ENCODE measurements around the gene OSBPL8. TPM values are rescaled to one million over a fixed set of nuclear protein-coding genes. Genes with fewer than 3 reads are reported as not detected.

Gene OSBPL8, protein sequence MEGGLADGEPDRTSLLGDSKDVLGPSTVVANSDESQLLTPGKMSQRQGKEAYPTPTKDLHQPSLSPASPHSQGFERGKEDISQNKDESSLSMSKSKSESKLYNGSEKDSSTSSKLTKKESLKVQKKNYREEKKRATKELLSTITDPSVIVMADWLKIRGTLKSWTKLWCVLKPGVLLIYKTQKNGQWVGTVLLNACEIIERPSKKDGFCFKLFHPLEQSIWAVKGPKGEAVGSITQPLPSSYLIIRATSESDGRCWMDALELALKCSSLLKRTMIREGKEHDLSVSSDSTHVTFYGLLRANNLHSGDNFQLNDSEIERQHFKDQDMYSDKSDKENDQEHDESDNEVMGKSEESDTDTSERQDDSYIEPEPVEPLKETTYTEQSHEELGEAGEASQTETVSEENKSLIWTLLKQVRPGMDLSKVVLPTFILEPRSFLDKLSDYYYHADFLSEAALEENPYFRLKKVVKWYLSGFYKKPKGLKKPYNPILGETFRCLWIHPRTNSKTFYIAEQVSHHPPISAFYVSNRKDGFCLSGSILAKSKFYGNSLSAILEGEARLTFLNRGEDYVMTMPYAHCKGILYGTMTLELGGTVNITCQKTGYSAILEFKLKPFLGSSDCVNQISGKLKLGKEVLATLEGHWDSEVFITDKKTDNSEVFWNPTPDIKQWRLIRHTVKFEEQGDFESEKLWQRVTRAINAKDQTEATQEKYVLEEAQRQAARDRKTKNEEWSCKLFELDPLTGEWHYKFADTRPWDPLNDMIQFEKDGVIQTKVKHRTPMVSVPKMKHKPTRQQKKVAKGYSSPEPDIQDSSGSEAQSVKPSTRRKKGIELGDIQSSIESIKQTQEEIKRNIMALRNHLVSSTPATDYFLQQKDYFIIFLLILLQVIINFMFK
- 112 and 116 TPM in 2 replicates for total RNA-seq
- total RNA-seq (2013), result 71.7 TPM
- polyA plus RNA-seq, result 11.1 and 20.3 TPM in 2 replicates
- polyA minus RNA-seq, result 74.2 and 108 TPM in 2 replicates

DNA sequence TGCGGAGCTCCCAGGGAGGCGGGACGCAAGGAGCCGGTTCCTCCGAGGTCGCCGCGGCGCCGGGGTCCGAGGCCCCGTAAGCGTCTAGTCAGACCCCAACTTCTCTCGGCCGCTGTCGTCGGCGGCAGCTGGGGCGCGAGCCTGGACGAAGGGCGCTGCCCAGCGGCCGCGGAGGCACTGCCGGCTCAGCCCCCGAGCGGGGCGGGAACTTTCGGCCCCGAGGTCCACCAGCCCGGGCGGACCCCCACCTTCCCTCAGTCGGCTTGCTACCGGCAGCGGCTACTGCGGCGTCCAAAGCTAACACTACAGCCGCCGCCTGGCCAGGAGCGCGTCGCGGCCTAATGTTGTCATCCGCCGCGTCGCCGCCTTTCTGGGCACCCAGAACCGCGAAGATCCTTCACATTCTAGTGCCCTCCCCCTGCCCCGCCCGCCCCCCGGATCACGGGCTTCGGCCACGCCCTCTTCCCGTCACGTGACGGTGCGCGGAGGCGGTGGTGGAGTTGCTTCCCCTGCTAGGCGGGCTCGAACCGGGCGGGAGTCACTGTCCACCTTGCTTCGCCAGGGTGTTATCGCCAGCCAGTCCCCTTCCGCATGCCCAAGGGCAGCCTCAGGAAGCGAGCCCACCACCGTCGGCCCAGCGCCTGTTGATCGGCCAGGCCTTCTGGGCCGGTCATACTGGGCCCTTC lies at the start of gene OSBPL8:
Gene OSBPL8, minus strand, starts transcription at position 372 of the 686 bp plus-strand sequence. CDS start 72,220 bp downstream, outside the sequence.
- Histone ChIP-seq H3K9ac (ENCODE audit: low read length) (peak within 1 kb of the TSS; percentile 98), H3K79me2 (ENCODE audit: control insufficient read depth, insufficient read depth, low read length) (peaks cover 47% of the 10 kb centered on the region), H3K4me2 (replicated peaks; ENCODE audit: low read depth, low read length, poor library complexity, severe bottlenecking) (peak within 1 kb of the TSS; percentile 95), H3K27me3 (replicated peaks in 1 of 4; ENCODE audit: control extremely low read depth in 1 of 4, control insufficient read depth in 3 of 4, insufficient read depth in 4 of 4, low read length in 3 of 4) (no peaks in the 10 kb centered on the region), H3K27ac (ENCODE audit: low read length in 2 of 2) (peak within 1 kb of the TSS; percentile 93 to 96), H3K9me3 (ENCODE audit: control extremely low read depth in 1 of 3, control insufficient read depth in 2 of 3, insufficient read depth in 1 of 3, low read length in 2 of 3) (no peaks in the 10 kb centered on the region), H4K20me1 (ENCODE audit: control insufficient read depth, insufficient read depth, low read length, poor library complexity, severe bottlenecking) (no peaks in the 10 kb centered on the region), H3K4me3 (ENCODE audit: control extremely low read depth in 1 of 5, extremely low read depth in 1 of 5, insufficient read depth in 1 of 5, low read depth in 2 of 5, low read length in 4 of 5) (peak within 1 kb of the TSS; percentile 76 to 99 (median 93)), H3K36me3 (replicated peaks in 1 of 2; ENCODE audit: control extremely low read depth in 1 of 2, control insufficient read depth in 1 of 2, extremely low read depth in 1 of 2, insufficient read depth in 2 of 2, low read length in 1 of 2) (no peaks in the 10 kb centered on the region), H3K4me1 (ENCODE audit: control insufficient read depth in 2 of 2, insufficient read depth in 2 of 2, low read length in 2 of 2) (peaks cover 29 to 46% of the 10 kb centered on the region in 2 donors), H2AFZ (ENCODE audit: insufficient read depth, low read depth, low read length, poor library complexity, severe bottlenecking) (peak within 1 kb of the TSS; percentile 99)
- intact Hi-C loops (cut with micrococcal nuclease), result loop anchor here (1.0 to 5.0 kb wide), 8 partner anchors 48 to 1077 kb away; partner anchors contain the start of genes BBS10, GLIPR1, KRR1 and NAP1L1
- under 1% methylated on average over 76 of the region's 76 CpGs for WGBS (ENCODE audit: insufficient coverage)
- TF ChIP-seq, protein P1, sequence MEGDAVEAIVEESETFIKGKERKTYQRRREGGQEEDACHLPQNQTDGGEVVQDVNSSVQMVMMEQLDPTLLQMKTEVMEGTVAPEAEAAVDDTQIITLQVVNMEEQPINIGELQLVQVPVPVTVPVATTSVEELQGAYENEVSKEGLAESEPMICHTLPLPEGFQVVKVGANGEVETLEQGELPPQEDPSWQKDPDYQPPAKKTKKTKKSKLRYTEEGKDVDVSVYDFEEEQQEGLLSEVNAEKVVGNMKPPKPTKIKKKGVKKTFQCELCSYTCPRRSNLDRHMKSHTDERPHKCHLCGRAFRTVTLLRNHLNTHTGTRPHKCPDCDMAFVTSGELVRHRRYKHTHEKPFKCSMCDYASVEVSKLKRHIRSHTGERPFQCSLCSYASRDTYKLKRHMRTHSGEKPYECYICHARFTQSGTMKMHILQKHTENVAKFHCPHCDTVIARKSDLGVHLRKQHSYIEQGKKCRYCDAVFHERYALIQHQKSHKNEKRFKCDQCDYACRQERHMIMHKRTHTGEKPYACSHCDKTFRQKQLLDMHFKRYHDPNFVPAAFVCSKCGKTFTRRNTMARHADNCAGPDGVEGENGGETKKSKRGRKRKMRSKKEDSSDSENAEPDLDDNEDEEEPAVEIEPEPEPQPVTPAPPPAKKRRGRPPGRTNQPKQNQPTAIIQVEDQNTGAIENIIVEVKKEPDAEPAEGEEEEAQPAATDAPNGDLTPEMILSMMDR (IDR thresholded peaks at IDR 0.05), result no peak
- no peak for TF ChIP-seq EZH2 (IDR thresholded peaks at IDR 0.05; ENCODE audit: borderline replicate concordance, insufficient read depth, low read depth, low read length, poor library complexity, severe bottlenecking)
- Mint-ChIP-seq H3K4me1 (peaks cover 44% of the 10 kb centered on the region), H3K27me3 (no peaks in the 10 kb centered on the region), H3K27ac (peak within 1 kb of the TSS; percentile 98), H3K4me3 (peak within 1 kb of the TSS; percentile 98), H3K9me3 (ENCODE audit: insufficient read depth) (no peaks in the 10 kb centered on the region)
- DNase-seq (peak; percentile 95), ATAC-seq (ENCODE audit: low read depth) (peak; percentile 79)
- ChIA-PET POLR2A (interaction anchor here (0.7 to 1.7 kb wide), 5 partner anchors 8 to 211 kb away, joined by 3 to 5 read pairs (median 3); partner anchors contain the start of gene BBS10), CTCF (interaction anchor here (0.9 to 7.5 kb wide), 6 partner anchors 9 to 212 kb away, joined by 3 to 39 read pairs (median 6); partner anchors contain the start of gene BBS10)

Data from B cell (primary cell).